Measurements from ENCODE around the gene KCNIP4. TPM values are rescaled to one million over a fixed set of nuclear protein-coding genes. Genes with fewer than 3 reads are reported as not detected.

The KCNIP4 gene
- total RNA-seq, 1 donor from 2014 or later, result not detected

DNA sequence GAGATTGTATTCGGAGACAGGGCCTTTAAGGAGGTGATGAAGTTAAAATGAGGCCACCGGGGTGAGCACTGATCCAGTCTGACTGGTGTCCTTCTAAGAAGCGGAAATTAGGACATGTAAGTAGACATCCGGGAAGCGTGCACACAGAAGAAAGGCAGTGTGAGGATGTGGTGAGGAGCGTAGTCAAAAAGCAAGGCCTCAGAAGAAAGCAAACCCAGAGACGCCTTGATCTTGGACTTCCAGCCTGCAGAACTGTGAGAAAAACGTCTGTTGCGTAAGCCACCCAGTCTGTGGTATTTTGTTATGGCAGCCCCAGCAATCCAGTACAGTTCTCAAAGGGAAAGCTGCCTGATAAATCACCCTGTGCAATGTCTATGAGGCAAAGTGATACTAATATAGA lies 153.5 kb downstream of the KCNIP4 start:
- no peaks in the 10 kb centered on the region for H3K27me3 ChIP-seq (ENCODE audit: low read depth)
- no peak overlapping the region for H3K27ac ChIP-seq (replicated peaks)
- intact Hi-C loops (cut with micrococcal nuclease), result loop anchor here (10.0 kb wide), 1 partner anchor 900 kb away; the partner anchor contains the start of gene GBA3
- H3K9me3 ChIP-seq (replicated peaks), result no peaks in the 10 kb centered on the region
- H3K36me3 ChIP-seq, result no peaks in the 10 kb centered on the region
- DNase-seq, result no peak
- H3K4me1 ChIP-seq, result no peaks in the 10 kb centered on the region
- no peak overlapping the region for H3K4me3 ChIP-seq
- TF ChIP-seq, protein P1, sequence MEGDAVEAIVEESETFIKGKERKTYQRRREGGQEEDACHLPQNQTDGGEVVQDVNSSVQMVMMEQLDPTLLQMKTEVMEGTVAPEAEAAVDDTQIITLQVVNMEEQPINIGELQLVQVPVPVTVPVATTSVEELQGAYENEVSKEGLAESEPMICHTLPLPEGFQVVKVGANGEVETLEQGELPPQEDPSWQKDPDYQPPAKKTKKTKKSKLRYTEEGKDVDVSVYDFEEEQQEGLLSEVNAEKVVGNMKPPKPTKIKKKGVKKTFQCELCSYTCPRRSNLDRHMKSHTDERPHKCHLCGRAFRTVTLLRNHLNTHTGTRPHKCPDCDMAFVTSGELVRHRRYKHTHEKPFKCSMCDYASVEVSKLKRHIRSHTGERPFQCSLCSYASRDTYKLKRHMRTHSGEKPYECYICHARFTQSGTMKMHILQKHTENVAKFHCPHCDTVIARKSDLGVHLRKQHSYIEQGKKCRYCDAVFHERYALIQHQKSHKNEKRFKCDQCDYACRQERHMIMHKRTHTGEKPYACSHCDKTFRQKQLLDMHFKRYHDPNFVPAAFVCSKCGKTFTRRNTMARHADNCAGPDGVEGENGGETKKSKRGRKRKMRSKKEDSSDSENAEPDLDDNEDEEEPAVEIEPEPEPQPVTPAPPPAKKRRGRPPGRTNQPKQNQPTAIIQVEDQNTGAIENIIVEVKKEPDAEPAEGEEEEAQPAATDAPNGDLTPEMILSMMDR (IDR thresholded peaks at IDR 0.05; ENCODE audit: borderline replicate concordance), result no peak

DNA sequence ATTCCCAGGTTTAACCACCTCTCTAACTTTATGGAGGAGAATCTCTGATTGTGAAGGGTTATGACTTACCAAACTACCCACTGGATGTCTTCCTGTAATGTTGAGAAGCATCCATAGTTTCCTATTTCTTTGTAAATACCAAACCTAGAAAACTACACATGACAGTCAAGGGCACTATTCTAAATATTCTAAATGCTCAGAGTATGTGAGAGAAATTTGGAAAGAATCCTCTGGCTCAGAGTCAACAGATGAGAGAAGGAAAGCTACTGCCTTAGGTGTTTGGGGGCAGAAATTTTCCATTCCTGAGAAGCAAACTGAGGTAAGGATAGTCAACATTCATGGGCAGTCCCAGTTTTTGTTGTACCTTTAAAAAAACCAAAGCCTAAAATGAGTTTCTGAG lies 155.8 kb downstream of the KCNIP4 start:
- intact Hi-C loops (cut with micrococcal nuclease), result loop anchor here (10.0 kb wide), 1 partner anchor 902 kb away; the partner anchor contains the start of gene GBA3
- H3K4me1 ChIP-seq, result no peaks in the 10 kb centered on the region
- no peak for DNase-seq
- no peaks in the 10 kb centered on the region for H3K27me3 ChIP-seq (ENCODE audit: low read depth)
- H3K4me3 ChIP-seq, result no peak overlapping the region
- TF ChIP-seq, protein P1 (IDR thresholded peaks at IDR 0.05; ENCODE audit: borderline replicate concordance), result no peak
- no peak overlapping the region for H3K27ac ChIP-seq (replicated peaks)
- H3K9me3 ChIP-seq (replicated peaks), result no peaks in the 10 kb centered on the region
- H3K36me3 ChIP-seq, result no peaks in the 10 kb centered on the region

DNA sequence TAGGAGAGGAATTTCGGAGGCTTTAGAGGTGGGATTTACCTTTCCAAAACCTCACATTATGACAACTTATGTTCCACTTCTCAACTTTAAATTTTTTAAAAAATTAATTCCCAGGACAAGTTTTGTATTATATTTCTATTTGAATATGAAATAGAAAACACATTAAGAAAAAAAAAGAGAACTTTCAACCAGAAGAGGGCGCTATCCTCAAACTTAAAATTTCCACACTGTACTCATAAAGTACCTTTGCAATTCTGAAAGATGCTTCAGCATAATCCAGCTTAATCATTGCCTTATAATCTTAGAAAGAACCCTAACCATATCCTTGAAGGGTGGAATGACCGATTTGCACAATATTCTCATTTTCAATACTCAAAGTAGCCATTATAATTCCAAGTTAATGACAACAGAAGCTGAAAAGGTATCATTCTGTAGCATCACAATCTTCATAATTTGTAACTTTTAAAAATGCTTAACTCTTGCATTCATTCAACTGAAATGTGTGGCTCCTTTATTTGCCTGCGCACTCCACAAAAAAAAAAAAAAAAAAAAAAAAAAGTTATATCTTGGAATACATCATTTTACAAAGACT lies 158.0 kb downstream of the KCNIP4 start:
- Histone ChIP-seq H3K9me3 (replicated peaks) (no peaks in the 10 kb centered on the region), H3K27me3 (ENCODE audit: low read depth) (no peaks in the 10 kb centered on the region), H3K4me3 (no peak overlapping the region), H3K27ac (replicated peaks) (no peak overlapping the region), H3K36me3 (no peaks in the 10 kb centered on the region), H3K4me1 (no peaks in the 10 kb centered on the region)
- TF ChIP-seq, protein P1 (IDR thresholded peaks at IDR 0.05; ENCODE audit: borderline replicate concordance), result peak; percentile 56
- no peak for DNase-seq
- intact Hi-C loops (cut with micrococcal nuclease), result loop anchor here (10.0 kb wide), 1 partner anchor 904 kb away; the partner anchor contains the start of gene GBA3

DNA sequence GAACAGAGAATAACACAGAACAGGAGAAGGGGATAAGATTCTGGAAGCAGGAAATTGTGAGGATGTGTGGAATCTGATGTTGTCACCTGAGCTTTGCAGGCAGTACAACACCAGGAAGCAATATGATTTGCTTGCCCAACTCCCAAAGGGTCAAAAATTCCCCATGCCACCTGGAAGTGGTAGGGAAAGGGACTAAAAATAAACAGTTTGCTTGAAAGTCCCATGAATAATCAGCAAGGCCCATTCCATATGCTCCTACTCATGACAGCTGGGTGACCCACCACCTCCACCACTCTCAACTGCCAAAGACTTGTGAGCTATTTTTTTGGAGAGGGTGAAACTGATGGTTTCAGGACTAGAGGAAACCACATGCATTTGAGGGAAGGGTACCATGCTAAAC lies 168.4 kb downstream of the KCNIP4 start:
- intact Hi-C loops (cut with micrococcal nuclease), result no loop called here
- no peak overlapping the region for H3K27ac ChIP-seq (replicated peaks)
- H3K36me3 ChIP-seq, result no peaks in the 10 kb centered on the region
- no peaks in the 10 kb centered on the region for H3K9me3 ChIP-seq (replicated peaks)
- H3K27me3 ChIP-seq (ENCODE audit: low read depth), result peaks cover 20% of the 10 kb centered on the region
- no peak overlapping the region for H3K4me3 ChIP-seq
- DNase-seq, result no peak
- TF ChIP-seq, protein P1 (IDR thresholded peaks at IDR 0.05; ENCODE audit: borderline replicate concordance), result no peak
- H3K4me1 ChIP-seq, result no peaks in the 10 kb centered on the region

DNA sequence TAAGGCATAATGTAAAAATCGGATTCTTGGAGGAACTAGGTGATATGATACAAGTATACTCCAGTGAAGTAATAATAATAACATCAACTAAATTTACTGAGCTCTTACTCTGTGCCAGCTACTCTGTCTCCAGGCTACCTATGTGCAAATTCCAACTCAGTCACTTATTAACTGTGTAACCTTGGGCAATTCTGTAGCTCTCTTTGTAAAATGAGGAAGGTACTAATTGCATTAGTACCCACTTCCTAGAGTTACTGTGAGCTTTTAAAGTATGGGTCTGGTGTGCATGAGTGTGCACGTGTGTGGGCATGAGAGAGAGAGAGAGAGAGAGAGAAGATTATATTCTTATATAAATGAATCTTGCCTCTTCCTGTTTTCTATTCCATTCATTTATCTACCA lies 169.9 kb downstream of the KCNIP4 start:
- Histone ChIP-seq H3K4me3 (no peak overlapping the region), H3K9me3 (replicated peaks) (no peaks in the 10 kb centered on the region), H3K36me3 (no peaks in the 10 kb centered on the region), H3K4me1 (no peaks in the 10 kb centered on the region), H3K27me3 (ENCODE audit: low read depth) (peaks cover 21% of the 10 kb centered on the region), H3K27ac (replicated peaks) (no peak overlapping the region)
- DNase-seq, result no peak
- intact Hi-C loops (cut with micrococcal nuclease), result no loop called here
- TF ChIP-seq, protein P1 (IDR thresholded peaks at IDR 0.05; ENCODE audit: borderline replicate concordance), result no peak

All from left ventricle myocardium inferior (tissue), 1 donor.